ENCODE results near the gene MLN. TPM values are rescaled to one million over a fixed set of nuclear protein-coding genes. Genes with fewer than 3 reads are reported as not detected.

MLN gene
- total and polyA plus RNA-seq, 2 donors (not counting 3 experiments of a cell fraction or from before 2014, with no cell fraction given): not detected

- ChIA-PET CTCF (interaction anchor here (1.2 to 7.7 kb wide), 10 partner anchors 16 to 410 kb away, joined by 3 to 122 read pairs (median 7); partner anchors contain the start of gene UQCC2), POLR2A (no interaction called here)
- Histone ChIP-seq H4K20me1 (replicated peaks; ENCODE audit: control insufficient read depth, extremely low read depth, insufficient read depth, low read length) (no peaks in the 10 kb centered on the region), H3K36me3 (ENCODE audit: control insufficient read depth in 2 of 2, extremely low read depth in 1 of 2, insufficient read depth in 2 of 2, low read length in 2 of 2) (no peaks in the 10 kb centered on the region), H2AFZ (ENCODE audit: low read depth, low read length) (no peak overlapping the region), H3K4me3 (replicated peaks in 1 of 3; ENCODE audit: insufficient read depth in 1 of 3, low read depth in 1 of 3, low read length in 3 of 3) (no peak overlapping the region), H3K9ac (replicated peaks; ENCODE audit: extremely low read depth, insufficient read depth, low read length) (no peak overlapping the region), H3K4me1 (ENCODE audit: control insufficient read depth, extremely low read depth, insufficient read depth, low read length) (no peaks in the 10 kb centered on the region), H3K9me1 (replicated peaks; ENCODE audit: control insufficient read depth, extremely low read depth, insufficient read depth, low read length) (no peaks in the 10 kb centered on the region), H3K27ac (ENCODE audit: insufficient read depth, low read depth, low read length) (no peak overlapping the region), H3K27me3 (ENCODE audit: control insufficient read depth in 2 of 2, insufficient read depth in 2 of 2, low read length in 2 of 2) (peaks cover 4 to 9% of the 10 kb centered on the region in 2 experiments), H3K4me2 (ENCODE audit: insufficient read depth, low read length) (no peak overlapping the region), H3K79me2 (ENCODE audit: control insufficient read depth, insufficient read depth, low read length) (no peaks in the 10 kb centered on the region), H3K9me3 (replicated peaks; ENCODE audit: control insufficient read depth, insufficient read depth, low read length) (no peaks in the 10 kb centered on the region)
- no TSS peak for BruUV-seq (replicated peaks)
- DNase-seq (ENCODE audit: low read depth, low spot score): no peak
- TF ChIP-seq FOS (IDR thresholded peaks at IDR 0.05; ENCODE audit: borderline replicate concordance, insufficient read depth, low read length): no peak
- no peak for FAIRE-seq
- intact Hi-C loops (cut with micrococcal nuclease) (loop anchor here (2.0 kb wide), 1 partner anchor 23 kb away; no protein-coding TSS in a partner anchor), dilution Hi-C loops (cut with MboI; ENCODE audit: extremely low pct_ligation_motif_present, low sequenced_read_pairs) (no loop called here)
Observed at GRCh38 chr6:33745548-33745947, 58.3 kb downstream of the MLN start.

GRCh38 chr6:33744895-33745546 lies 58.8 kb downstream of the MLN start:
- no peak overlapping the region for H3K27ac ChIP-seq (ENCODE audit: insufficient read depth, low read depth, low read length)
- ChIA-PET POLR2A (no interaction called here), CTCF (interaction anchor here (0.6 to 7.7 kb wide), 18 partner anchors 9 to 417 kb away, joined by 3 to 122 read pairs (median 5); partner anchors contain the start of gene UQCC2)
- H3K9me3 ChIP-seq (replicated peaks; ENCODE audit: control insufficient read depth, insufficient read depth, low read length): no peaks in the 10 kb centered on the region
- H3K9ac ChIP-seq (replicated peaks; ENCODE audit: extremely low read depth, insufficient read depth, low read length): no peak overlapping the region
- H3K9me1 ChIP-seq (replicated peaks; ENCODE audit: control insufficient read depth, extremely low read depth, insufficient read depth, low read length): no peaks in the 10 kb centered on the region
- H3K4me2 ChIP-seq (ENCODE audit: insufficient read depth, low read length): no peak overlapping the region
- no peak for TF ChIP-seq FOS (IDR thresholded peaks at IDR 0.05; ENCODE audit: borderline replicate concordance, insufficient read depth, low read length)
- no peak for TF ChIP-seq EZH2 (IDR thresholded peaks at IDR 0.05; ENCODE audit: borderline replicate concordance, low read depth, low read length, severe bottlenecking)
- no peak for TF ChIP-seq CTCF (IDR thresholded peaks at IDR 0.05; ENCODE audit: extremely low read depth in 1 of 2, insufficient read depth in 1 of 2, low read depth in 1 of 2, low read length in 2 of 2)
- H3K79me2 ChIP-seq (ENCODE audit: control insufficient read depth, insufficient read depth, low read length): no peaks in the 10 kb centered on the region
- DNase-seq (ENCODE audit: low read depth, low spot score): no peak
- no peak overlapping the region for H2AFZ ChIP-seq (ENCODE audit: low read depth, low read length)
- no peak for FAIRE-seq
- H3K4me3 ChIP-seq (replicated peaks in 1 of 3; ENCODE audit: insufficient read depth in 1 of 3, low read depth in 1 of 3, low read length in 3 of 3): no peak overlapping the region
- intact Hi-C loops (cut with micrococcal nuclease) (loop anchor here (1.0 to 2.0 kb wide), 4 partner anchors 24 to 409 kb away; no protein-coding TSS in a partner anchor), dilution Hi-C loops (cut with MboI; ENCODE audit: extremely low pct_ligation_motif_present, low sequenced_read_pairs) (no loop called here)
- no TSS peak for BruUV-seq (replicated peaks)
- H3K4me1 ChIP-seq (ENCODE audit: control insufficient read depth, extremely low read depth, insufficient read depth, low read length): no peaks in the 10 kb centered on the region
- no peaks in the 10 kb centered on the region for H4K20me1 ChIP-seq (replicated peaks; ENCODE audit: control insufficient read depth, extremely low read depth, insufficient read depth, low read length)
- no peaks in the 10 kb centered on the region for H3K36me3 ChIP-seq (ENCODE audit: control insufficient read depth in 2 of 2, extremely low read depth in 1 of 2, insufficient read depth in 2 of 2, low read length in 2 of 2)
- peaks cover 4 to 9% of the 10 kb centered on the region in 2 experiments for H3K27me3 ChIP-seq (ENCODE audit: control insufficient read depth in 2 of 2, insufficient read depth in 2 of 2, low read length in 2 of 2)

Other genes with a start within 250 kb of the MLN start
- gene BAK1, start 223.7 kb downstream of the MLN start, total RNA-seq: 25.4 and 27.5 TPM in 2 replicates
- 37.1 and 39.8 TPM in 2 replicates for gene BAK1, start 223.7 kb downstream of the MLN start, polyA plus RNA-seq
- gene ITPR3, start 182.7 kb downstream of the MLN start, total RNA-seq: 40.5 and 52.2 TPM in 2 replicates
- 28.8 and 31.9 TPM in 2 replicates for gene ITPR3, start 182.7 kb downstream of the MLN start, polyA plus RNA-seq
- 91.5 and 95.3 TPM in 2 replicates for gene UQCC2, start 92.3 kb downstream of the MLN start, total RNA-seq
- 46.3 and 52.1 TPM in 2 replicates for gene UQCC2, start 92.3 kb downstream of the MLN start, polyA plus RNA-seq
- not detected in 2 replicates for gene IP6K3, start 57.1 kb downstream of the MLN start, total RNA-seq
- gene IP6K3, start 57.1 kb downstream of the MLN start, polyA plus RNA-seq: not detected in 2 replicates
- gene LEMD2, start 14.9 kb downstream of the MLN start, total RNA-seq: 81.8 and 84.3 TPM in 2 replicates
- gene LEMD2, start 14.9 kb downstream of the MLN start, polyA plus RNA-seq: 54.9 and 61.1 TPM in 2 replicates